ENCODE data around the gene SMYD2.

The SMYD2 gene

DNA sequence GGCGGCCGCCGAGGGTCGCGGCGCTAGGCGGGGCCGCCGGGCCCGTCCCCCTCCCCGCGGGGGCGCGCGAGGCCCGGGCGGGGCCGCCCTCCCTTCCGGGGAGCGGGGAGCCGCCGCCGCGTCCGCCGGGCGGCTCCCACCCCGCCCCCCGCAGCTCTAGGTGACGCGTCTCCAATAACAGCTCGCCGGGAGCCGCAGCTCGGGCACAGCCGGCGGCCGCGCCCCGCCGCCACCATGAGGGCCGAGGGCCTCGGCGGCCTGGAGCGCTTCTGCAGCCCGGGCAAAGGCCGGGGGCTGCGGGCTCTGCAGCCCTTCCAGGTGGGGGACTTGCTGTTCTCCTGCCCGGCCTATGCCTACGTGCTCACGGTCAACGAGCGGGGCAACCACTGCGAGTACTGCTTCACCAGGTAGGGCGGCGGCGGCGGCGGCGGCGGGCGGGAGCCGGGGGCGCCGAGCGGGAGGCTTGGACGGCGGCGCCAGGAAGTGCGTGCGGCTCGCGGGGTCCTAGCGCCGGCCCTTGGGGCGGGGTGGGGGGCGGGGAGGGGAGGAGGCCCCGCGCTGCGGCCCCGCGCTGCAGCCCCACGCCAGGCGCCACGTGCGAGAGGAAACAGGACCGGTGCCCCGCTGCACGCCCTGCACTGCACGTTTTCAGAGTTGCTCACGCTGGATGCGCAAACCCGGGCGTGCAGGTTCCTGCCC, at the start of gene SMYD2:
TSS of gene SMYD2 (plus strand) at position 139 of the 699 bp plus-strand sequence. CDS start at position 235, 96 bp downstream.
- DNase-seq (ENCODE audit: low spot score) = peak; percentile 59

- no peak for DNase-seq (ENCODE audit: low spot score)
Measured at GRCh38 chr1:214233856-214234634, 46.9 kb upstream of the SMYD2 start.

GRCh38 chr1:214234635-214235025, 46.3 kb upstream of the SMYD2 start:
- DNase-seq (ENCODE audit: low spot score) = peak; percentile 8

DNA sequence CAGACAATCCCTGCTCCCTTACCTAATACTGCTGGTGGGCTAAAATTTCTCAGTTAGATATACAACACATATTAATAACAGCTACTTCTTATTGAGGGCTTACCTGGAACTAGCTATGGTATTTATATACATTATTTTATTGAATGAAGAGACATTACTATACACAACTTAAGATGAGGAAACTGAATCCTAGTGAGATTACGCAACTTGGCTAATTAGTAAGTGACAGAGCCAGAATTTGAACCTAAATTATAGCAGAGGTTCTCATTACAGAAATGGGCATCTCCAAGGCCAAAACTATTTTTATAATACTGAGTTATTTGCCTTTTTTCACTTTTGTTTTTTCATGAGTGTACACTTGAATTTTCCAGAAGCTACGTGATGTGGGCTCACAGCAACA, 44.5 kb upstream of the SMYD2 start:
- no peak for DNase-seq (ENCODE audit: low spot score)

- DNase-seq (ENCODE audit: low spot score) = no peak
Measured at GRCh38 chr1:214241060-214241459, 39.9 kb upstream of the SMYD2 start.

DNA sequence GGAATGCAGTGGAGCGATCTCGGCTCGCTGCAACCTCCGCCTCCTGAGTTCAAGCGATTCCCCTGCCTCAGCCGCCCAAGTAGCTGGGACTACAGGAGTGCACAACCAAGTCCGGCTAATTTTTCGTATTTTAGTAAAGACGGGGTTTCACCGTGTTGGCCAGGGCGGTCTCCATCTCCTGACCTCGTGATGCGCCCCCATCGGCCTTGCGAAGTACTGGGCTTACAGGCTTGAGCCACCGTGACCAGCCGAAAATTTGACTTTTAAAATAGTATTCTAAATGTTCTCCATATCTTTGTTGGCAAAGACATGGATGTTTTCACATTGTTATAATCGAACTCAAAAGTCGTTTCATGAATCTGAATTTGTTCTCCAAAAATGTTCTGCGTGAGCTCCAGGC, 36.7 kb upstream of the SMYD2 start:
- DNase-seq (ENCODE audit: low spot score) = no peak

- no peak for DNase-seq (ENCODE audit: low spot score)
Measured at GRCh38 chr1:214244841-214245240, 36.1 kb upstream of the SMYD2 start.

DNA sequence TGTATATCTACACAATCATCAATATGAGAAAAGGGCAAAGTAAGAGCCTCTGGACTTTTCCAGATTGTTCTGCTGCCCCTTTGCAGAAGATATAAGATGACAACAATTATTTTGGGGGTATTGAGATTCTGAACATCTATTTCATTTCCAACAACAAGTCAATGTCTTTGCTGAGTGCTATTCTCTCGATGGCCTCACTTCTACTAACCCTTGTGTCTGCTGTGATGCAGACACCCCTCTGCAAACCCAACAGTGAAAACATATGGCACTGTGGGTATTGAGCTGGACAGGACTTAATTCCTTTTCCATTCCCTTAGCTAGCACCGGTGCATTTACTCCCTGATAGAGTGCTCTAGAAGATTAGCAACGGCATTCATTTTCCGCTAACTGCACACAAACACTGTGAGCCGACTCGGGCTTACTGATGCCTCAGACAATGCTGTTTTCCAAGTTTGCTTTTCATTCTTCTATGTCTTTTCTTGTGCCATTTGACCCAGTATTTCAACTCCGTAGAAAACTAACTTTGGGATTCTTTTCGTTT, 33.4 kb upstream of the SMYD2 start:
- DNase-seq (ENCODE audit: low spot score) = no peak

GRCh38 chr1:214248311-214249085, 32.5 kb upstream of the SMYD2 start:
- no peak for DNase-seq (ENCODE audit: low spot score)

DNA sequence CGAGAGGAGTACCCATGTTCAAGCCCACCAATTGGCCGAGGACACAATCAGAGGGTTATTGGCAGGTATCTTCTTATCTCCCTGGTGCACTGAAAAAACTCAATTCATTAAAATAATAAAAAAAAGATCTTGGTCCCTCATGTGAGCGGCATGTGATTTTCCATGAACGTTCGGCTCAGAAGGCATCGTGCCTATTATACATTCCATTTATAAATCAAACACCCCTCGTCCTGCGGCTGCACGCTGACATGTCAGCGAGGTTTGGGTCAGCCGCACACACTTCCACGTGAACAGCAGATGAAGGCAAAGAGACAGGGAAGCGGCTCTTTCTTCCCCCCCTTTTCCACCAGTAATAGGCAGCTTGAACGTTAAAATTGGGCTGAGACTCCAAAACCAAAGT, 31.3 kb upstream of the SMYD2 start:
- DNase-seq (ENCODE audit: low spot score) = no peak

DNA sequence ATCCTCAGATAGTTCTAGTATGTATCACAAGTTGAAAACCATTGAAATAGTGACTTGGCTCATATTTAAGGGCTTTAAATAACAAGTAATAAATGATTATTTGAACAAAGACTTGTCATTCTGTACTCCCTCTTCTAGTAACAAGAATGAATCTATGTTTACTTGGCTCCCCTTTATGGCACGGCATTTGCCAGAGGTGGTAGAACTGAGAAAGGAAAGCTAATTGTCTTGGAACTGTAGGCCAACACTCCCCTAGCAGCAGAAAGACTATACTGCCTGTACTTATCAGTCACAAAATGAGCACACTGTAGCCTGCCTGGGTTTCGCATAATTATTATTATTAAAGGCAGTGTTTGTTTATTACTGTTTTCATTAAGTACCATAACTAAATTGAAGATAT, 29.6 kb upstream of the SMYD2 start:
- no peak for DNase-seq (ENCODE audit: low spot score)

GRCh38 chr1:214255509-214255908, 25.4 kb upstream of the SMYD2 start:
- DNase-seq (ENCODE audit: low spot score) = no peak

- DNase-seq (ENCODE audit: low spot score) = no peak
Measured at GRCh38 chr1:214259353-214259977, 21.5 kb upstream of the SMYD2 start.

GRCh38 chr1:214260561-214261205, 20.3 kb upstream of the SMYD2 start:
- DNase-seq (ENCODE audit: low spot score) = no peak

DNA sequence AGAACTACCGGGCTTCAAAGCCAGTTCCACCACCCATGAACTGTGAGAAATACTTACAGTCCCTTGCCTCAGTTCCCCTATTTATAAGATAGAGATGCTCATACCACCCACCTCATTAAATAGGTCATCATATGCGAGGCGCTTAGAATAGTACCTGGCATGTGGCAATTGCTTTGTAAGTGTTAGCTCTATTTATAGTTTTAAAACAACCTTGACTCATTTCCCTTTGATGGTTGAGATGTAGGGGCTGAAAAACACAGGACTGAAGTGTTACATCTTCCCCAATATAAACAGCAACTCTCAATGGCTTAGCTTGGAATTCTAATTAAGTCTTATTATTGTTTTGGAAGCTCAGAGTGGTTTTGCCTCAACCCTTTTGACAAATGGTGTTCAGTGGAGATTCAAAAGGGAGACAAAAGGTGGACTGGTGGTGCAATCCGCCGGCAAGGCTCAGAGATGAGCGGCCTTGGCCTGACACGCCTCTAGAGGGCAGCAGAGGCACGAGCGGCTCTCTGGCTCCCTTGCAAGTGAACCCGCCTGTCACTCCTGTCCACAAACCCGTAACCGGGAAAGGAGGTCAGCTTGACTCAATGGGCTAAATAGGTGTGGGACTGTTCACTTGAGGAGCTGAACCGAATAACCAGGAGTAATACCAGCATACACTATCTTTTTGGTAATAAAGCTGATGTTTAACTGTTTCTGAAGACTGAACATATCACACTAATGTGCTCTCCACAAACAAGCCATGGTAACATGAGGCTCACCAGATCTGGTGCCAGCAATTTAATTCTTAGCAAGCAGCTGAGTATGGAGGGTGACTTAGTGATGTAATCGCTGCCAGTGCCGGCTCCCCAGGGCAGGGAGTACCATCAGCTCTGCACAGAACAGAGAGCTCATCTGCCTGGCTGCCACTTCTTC, 19.5 kb upstream of the SMYD2 start:
- DNase-seq (ENCODE audit: low spot score) = peak; percentile 56

DNA sequence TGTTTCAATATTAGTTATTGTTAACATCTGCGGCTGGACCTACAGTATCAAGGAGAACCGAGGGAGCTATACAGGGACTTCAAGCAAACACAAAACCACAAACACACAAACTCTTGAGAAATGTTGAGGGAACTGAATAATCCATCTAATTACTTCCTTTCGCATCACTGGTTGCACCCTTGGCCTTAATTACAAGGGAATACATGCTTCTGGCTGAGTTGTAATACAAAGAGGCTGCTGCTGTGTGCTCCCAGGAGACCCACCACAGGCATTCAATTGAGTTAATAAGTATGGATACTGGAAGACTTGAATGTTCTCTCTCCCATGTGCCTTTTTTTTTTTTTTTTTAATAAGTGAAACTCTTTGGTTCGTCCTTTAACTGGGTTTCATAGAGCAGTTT, 16.8 kb upstream of the SMYD2 start:
- no peak for DNase-seq (ENCODE audit: low spot score)

- no peak for DNase-seq (ENCODE audit: low spot score)
Measured at GRCh38 chr1:214264976-214265375, 16.0 kb upstream of the SMYD2 start.

DNA sequence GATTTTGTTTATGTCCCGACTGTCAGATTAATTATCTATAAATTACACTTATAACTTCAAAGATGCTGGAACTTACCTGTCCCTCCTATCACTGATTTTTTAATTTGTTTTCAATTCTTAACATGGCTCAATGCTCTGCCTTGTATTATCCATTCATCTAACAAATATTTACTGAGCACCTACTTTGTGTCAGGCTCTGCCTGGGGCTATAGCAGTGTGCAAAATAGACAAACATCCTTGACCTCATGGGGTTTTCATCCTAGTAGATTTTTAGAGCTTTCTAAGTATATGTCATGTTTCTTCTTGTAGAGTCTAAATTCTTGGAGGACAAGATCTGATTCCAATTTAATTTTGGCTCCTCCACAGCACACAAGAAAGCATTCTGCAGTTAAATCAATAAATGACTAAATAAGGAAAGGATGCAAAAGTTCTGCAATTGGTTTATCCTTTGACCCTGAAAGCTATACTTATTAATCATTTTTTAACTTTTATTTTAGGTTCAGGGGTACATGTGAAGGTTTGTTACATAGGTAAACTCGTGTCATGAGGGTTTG, 10.8 kb upstream of the SMYD2 start:
- DNase-seq (ENCODE audit: low spot score) = no peak

- DNase-seq (ENCODE audit: low spot score) = no peak
Measured at GRCh38 chr1:214271174-214271858, 9.6 kb upstream of the SMYD2 start.
